Right atrium auricular region (tissue), 2 donors: ENCODE data around the gene GLMN. TPM values are rescaled to one million over a fixed set of nuclear protein-coding genes. Genes with fewer than 3 reads are reported as not detected.

Experiments used
- DNase-seq: peaks from one replicate; pipeline ENCODE4 v3.0.0-alpha.2; 2019; ENCODE audit warnings: low spot score
- H3K27ac ChIP-seq, 2 donors: fragments of 200-600 bp; sonication (generic); 1 replicate in 1 of 2; 2 replicates in 1 of 2; pipeline ENCODE4 v1.5.1; 2016 to 2019
- H3K27me3 ChIP-seq, 2 donors: fragments of 200-600 bp; sonication (generic); one replicate each; pipeline versions ENCODE4 v1.5.1 to v1.6.0; 2017 to 2019
- H3K36me3 ChIP-seq: fragments of 200-600 bp; sonication (generic); one replicate; pipeline ENCODE4 v1.5.1; 2016
- H3K4me1 ChIP-seq, 2 donors: fragments of 200-600 bp; sonication (generic); one replicate each; pipeline versions ENCODE4 v1.5.1 to v1.6.0; 2017 to 2019
- H3K4me3 ChIP-seq, 2 donors: fragments of 200-600 bp; sonication (generic); 1 replicate in 1 of 2; 2 replicates in 1 of 2; pipeline ENCODE4 v1.5.1; 2017 to 2019; ENCODE audit warnings: mild to moderate bottlenecking in 1 of 2, moderate library complexity in 1 of 2
- H3K9me3 ChIP-seq, 2 donors: fragments of 200-600 bp; sonication (generic); one replicate each; pipeline ENCODE4 v1.5.1; 2019
- CTCF ChIP-seq, 2 donors: fragments of 200-600 bp; sonication (generic); IDR thresholded peaks; one replicate each; pipeline ENCODE4 v1.5.1; 2019; ENCODE audit warnings: antibody characterized with exemption in 2 of 2
- total RNA-seq, 2 donors: library from RNA; depleted of rRNA; stranded (reverse); fragments of >200 nt; gene quantifications; one replicate each; pipeline ENCODE4 v1.1.0, GENCODE V29; 2016

The GLMN gene
- total RNA-seq, 2 donors from 2014 or later = 5.1 to 5.6 TPM

- no peaks in the 10 kb centered on the region for H3K27me3 ChIP-seq
- DNase-seq = no peak
- TF ChIP-seq CTCF (IDR thresholded peaks at IDR 0.05) = no peak
Observed at GRCh38 chr1:92228401-92228800, 70.4 kb downstream of the GLMN start.

GRCh38 chr1:92219028-92219427 is 79.8 kb downstream of the GLMN start:
- Histone ChIP-seq H3K36me3 (no peaks in the 10 kb centered on the region), H3K27ac (no peak overlapping the region), H3K27me3 (no peaks in the 10 kb centered on the region), H3K4me3 (no peak overlapping the region), H3K9me3 (no peaks in the 10 kb centered on the region), H3K4me1 (no peaks in the 10 kb centered on the region)
- no peak for TF ChIP-seq CTCF (IDR thresholded peaks at IDR 0.05)
- DNase-seq = no peak

More at GRCh38 chr1:92228401-92228800, 70.4 kb downstream of the GLMN start:
- H3K9me3 ChIP-seq = no peaks in the 10 kb centered on the region
- H3K4me1 ChIP-seq = no peaks in the 10 kb centered on the region
- H3K4me3 ChIP-seq = no peak overlapping the region
- no peaks in the 10 kb centered on the region for H3K36me3 ChIP-seq
- H3K27ac ChIP-seq = no peak overlapping the region

- Histone ChIP-seq H3K36me3 (no peaks in the 10 kb centered on the region), H3K9me3 (no peaks in the 10 kb centered on the region), H3K4me3 (no peak overlapping the region), H3K27me3 (no peaks in the 10 kb centered on the region), H3K4me1 (no peaks in the 10 kb centered on the region), H3K27ac (no peak overlapping the region)
- DNase-seq = no peak
- TF ChIP-seq CTCF (IDR thresholded peaks at IDR 0.05) = no peak
Observed at GRCh38 chr1:92218559-92218958, 80.2 kb downstream of the GLMN start.

GRCh38 chr1:92217721-92218120 is 81.1 kb downstream of the GLMN start, which contains the start of gene C1orf146:
Gene C1orf146 (plus strand): TSS chr1:92217915. CDS start chr1:92231421, 13,506 bp downstream.
- no peak for DNase-seq
- Histone ChIP-seq H3K9me3 (no peaks in the 10 kb centered on the region), H3K4me3 (no peak within 1 kb of the TSS), H3K36me3 (no peaks in the 10 kb centered on the region), H3K27me3 (no peaks in the 10 kb centered on the region), H3K27ac (no peak within 1 kb of the TSS), H3K4me1 (no peaks in the 10 kb centered on the region)
- no peak for TF ChIP-seq CTCF (IDR thresholded peaks at IDR 0.05)

- H3K4me3 ChIP-seq = no peak overlapping the region
- H3K27me3 ChIP-seq = no peaks in the 10 kb centered on the region
- no peaks in the 10 kb centered on the region for H3K36me3 ChIP-seq
- H3K9me3 ChIP-seq = peaks cover 0 to 9% of the 10 kb centered on the region in 2 donors
- H3K4me1 ChIP-seq = no peaks in the 10 kb centered on the region
- no peak for DNase-seq
- TF ChIP-seq CTCF (IDR thresholded peaks at IDR 0.05) = no peak
- H3K27ac ChIP-seq = no peak overlapping the region
Observed at GRCh38 chr1:92211166-92211565, 87.6 kb downstream of the GLMN start.

GRCh38 chr1:92210701-92211100 is 88.1 kb downstream of the GLMN start:
- Histone ChIP-seq H3K36me3 (no peaks in the 10 kb centered on the region), H3K9me3 (peaks cover 0 to 12% of the 10 kb centered on the region in 2 donors), H3K27me3 (no peaks in the 10 kb centered on the region), H3K4me1 (no peaks in the 10 kb centered on the region), H3K4me3 (no peak overlapping the region), H3K27ac (no peak overlapping the region)
- no peak for TF ChIP-seq CTCF (IDR thresholded peaks at IDR 0.05)
- no peak for DNase-seq
